Measurements from ENCODE around the gene DHRS11.

Gene DHRS11

GRCh38 chr17:36613155-36613554 lies 21.5 kb downstream of the DHRS11 start:
- no peak for DNase-seq (ENCODE audit: low read depth, low spot score)
- H3K4me3 ChIP-seq (ENCODE audit: low read depth, low read length) = no peak overlapping the region
- TF ChIP-seq CTCF (IDR thresholded peaks at IDR 0.05; ENCODE audit: low read depth, low read length) = no peak
- in situ Hi-C loops (cut with HindIII; ENCODE audit: low sequenced_read_pairs) = no loop called here

- no peak for DNase-seq (ENCODE audit: low read depth, low spot score)
- in situ Hi-C loops (cut with HindIII; ENCODE audit: low sequenced_read_pairs) = no loop called here
- H3K4me3 ChIP-seq (ENCODE audit: low read depth, low read length) = no peak overlapping the region
- no peak for TF ChIP-seq CTCF (IDR thresholded peaks at IDR 0.05; ENCODE audit: low read depth, low read length)
Observed at GRCh38 chr17:36614081-36614480, 22.4 kb downstream of the DHRS11 start.

DNA sequence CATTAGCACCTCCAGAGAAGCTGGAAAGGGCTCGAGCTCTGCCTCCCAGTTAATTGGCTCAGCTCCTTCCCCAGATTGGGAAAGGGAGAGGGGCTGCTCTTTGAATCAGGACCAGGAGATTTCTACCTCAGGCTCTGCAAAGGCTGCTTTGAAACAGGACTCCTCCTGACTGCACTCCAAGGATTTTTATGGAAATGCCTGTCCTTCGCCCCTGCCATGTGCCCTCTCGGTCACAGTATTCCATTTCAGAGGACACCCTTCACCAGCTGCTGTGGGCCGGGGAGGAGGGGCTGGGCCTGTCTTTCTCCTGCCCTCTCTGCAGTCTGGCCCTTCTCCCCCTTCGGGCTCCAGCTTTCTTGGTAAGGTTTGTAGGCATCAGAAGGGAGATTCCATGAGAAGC lies 23.3 kb downstream of the DHRS11 start:
- H3K4me3 ChIP-seq (ENCODE audit: low read depth, low read length) = no peak overlapping the region
- no peak for DNase-seq (ENCODE audit: low read depth, low spot score)
- in situ Hi-C loops (cut with HindIII; ENCODE audit: low sequenced_read_pairs) = no loop called here
- no peak for TF ChIP-seq CTCF (IDR thresholded peaks at IDR 0.05; ENCODE audit: low read depth, low read length)

DNA sequence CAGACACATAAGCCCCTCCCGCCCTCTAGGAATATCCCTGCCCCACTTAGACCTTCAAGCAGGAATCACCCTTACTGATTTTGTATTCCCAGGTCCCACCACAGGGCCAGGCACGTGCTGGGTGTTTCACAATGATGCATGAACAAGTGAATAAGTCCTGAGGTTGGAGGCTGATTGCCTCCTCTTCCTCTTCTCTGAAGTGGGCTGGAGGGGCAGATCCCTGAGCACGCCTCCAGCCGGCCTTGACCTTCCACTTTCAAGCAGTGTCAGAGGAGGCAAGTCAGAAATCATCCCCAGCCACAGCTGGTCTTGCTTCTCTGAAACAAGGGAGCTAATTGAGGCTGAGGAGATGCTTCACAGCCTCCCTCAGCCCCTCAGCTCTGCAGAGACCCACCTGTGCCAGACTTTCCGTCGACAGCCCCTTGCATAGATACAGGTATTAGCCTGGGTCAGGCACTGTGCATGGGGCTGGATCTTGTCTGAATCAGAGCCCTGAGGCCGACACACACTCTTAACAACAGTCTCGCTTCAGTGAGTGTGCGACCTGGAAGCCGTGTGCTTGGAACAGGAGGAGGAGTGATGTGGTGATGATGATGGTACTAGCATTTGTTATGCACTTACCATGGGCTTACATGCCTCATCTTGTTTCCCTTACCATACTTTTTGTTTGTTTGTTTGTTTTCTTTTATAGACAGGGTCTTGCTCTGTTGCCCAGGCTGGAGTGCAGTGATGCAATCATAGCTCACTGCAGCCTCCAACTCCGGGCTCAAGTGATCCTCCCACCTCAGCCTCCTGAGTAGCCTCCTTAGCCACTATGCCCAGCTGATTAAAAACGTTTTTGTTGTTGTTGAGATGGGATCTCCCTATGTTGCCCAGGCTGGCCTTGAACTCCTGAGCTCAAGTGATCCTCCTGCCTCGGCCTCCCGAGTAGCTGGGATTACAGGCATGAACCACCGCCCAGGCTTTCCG lies 24.7 kb downstream of the DHRS11 start:
- H3K4me3 ChIP-seq (ENCODE audit: low read depth, low read length) = no peak overlapping the region
- in situ Hi-C loops (cut with HindIII; ENCODE audit: low sequenced_read_pairs) = no loop called here
- DNase-seq (ENCODE audit: low read depth, low spot score) = no peak
- no peak for TF ChIP-seq CTCF (IDR thresholded peaks at IDR 0.05; ENCODE audit: low read depth, low read length)

GRCh38 chr17:36617773-36618172 lies 26.1 kb downstream of the DHRS11 start:
- no peak overlapping the region for H3K4me3 ChIP-seq (ENCODE audit: low read depth, low read length)
- no peak for TF ChIP-seq CTCF (IDR thresholded peaks at IDR 0.05; ENCODE audit: low read depth, low read length)
- DNase-seq (ENCODE audit: low read depth, low spot score) = no peak
- in situ Hi-C loops (cut with HindIII; ENCODE audit: low sequenced_read_pairs) = no loop called here

GRCh38 chr17:36623281-36623680 lies 31.6 kb downstream of the DHRS11 start:
- no peak for DNase-seq (ENCODE audit: low read depth, low spot score)
- H3K4me3 ChIP-seq (ENCODE audit: low read depth, low read length) = no peak overlapping the region
- in situ Hi-C loops (cut with HindIII; ENCODE audit: low sequenced_read_pairs) = no loop called here
- no peak for TF ChIP-seq CTCF (IDR thresholded peaks at IDR 0.05; ENCODE audit: low read depth, low read length)
